GM20431 (cell line): ENCODE measurements around the gene STK39.
"Not testable (repeated sequence)": the region's sequence is repeated elsewhere in the genome, so short reads cannot be mapped to it uniquely, and the experiment has no call there.

ENCODE experiments used
- in situ Hi-C: fragments of 300-500 bp; cut with MseI, MboI; formaldehyde crosslinking; loops from one replicate; pipeline ENCODE4 v1.15.0; 2020; ENCODE audit warnings: low sequenced_read_pairs; ENCODE audit not compliant: unreplicated experiment

Gene STK39

GRCh38 chr2:168143813-168144212, 103.6 kb downstream of the STK39 start:
- in situ Hi-C loops = no loop called here

GRCh38 chr2:168140892-168141291, 106.5 kb downstream of the STK39 start:
- in situ Hi-C loops = no loop called here

GRCh38 chr2:168139852-168140251, 107.5 kb downstream of the STK39 start:
- in situ Hi-C loops = no loop called here

GRCh38 chr2:168138901-168139300, 108.5 kb downstream of the STK39 start:
- in situ Hi-C loops = no loop called here

GRCh38 chr2:168138374-168138773, 109.0 kb downstream of the STK39 start:
- in situ Hi-C loops = no loop called here

- in situ Hi-C loops = no loop called here
These were observed 109.8 kb downstream of the STK39 start for GRCh38 chr2:168137510-168138180.

GRCh38 chr2:168136392-168136977, 110.9 kb downstream of the STK39 start:
- in situ Hi-C loops = no loop called here

GRCh38 chr2:168135630-168136029, 111.8 kb downstream of the STK39 start:
- in situ Hi-C loops = no loop called here

GRCh38 chr2:168135121-168135520, 112.3 kb downstream of the STK39 start:
- in situ Hi-C loops = no loop called here

- in situ Hi-C loops = no loop called here
These were observed 112.9 kb downstream of the STK39 start for GRCh38 chr2:168134485-168134884.

- in situ Hi-C loops = no loop called here
These were observed 115.0 kb downstream of the STK39 start for GRCh38 chr2:168132389-168132788.

GRCh38 chr2:168130346-168130745, 117.0 kb downstream of the STK39 start:
- in situ Hi-C loops = no loop called here

GRCh38 chr2:168127371-168127770, 120.0 kb downstream of the STK39 start:
- in situ Hi-C loops = no loop called here

- in situ Hi-C loops = not testable (repeated sequence)
These were observed 125.2 kb downstream of the STK39 start for GRCh38 chr2:168122210-168122609.

- in situ Hi-C loops = no loop called here
These were observed 126.7 kb downstream of the STK39 start for GRCh38 chr2:168120730-168121129.

- in situ Hi-C loops = no loop called here
These were observed 127.1 kb downstream of the STK39 start for GRCh38 chr2:168120310-168120709.

GRCh38 chr2:168119515-168120141, 127.8 kb downstream of the STK39 start:
- in situ Hi-C loops = loop anchor here (10.0 kb wide), 1 partner anchor 1585 kb away; no protein-coding TSS in a partner anchor

- in situ Hi-C loops = loop anchor here (10.0 kb wide), 1 partner anchor 1584 kb away; no protein-coding TSS in a partner anchor
These were observed 128.5 kb downstream of the STK39 start for GRCh38 chr2:168118733-168119514.

- in situ Hi-C loops = loop anchor here (10.0 kb wide), 1 partner anchor 1582 kb away; no protein-coding TSS in a partner anchor
These were observed 130.9 kb downstream of the STK39 start for GRCh38 chr2:168116448-168116847.

- in situ Hi-C loops = loop anchor here (10.0 kb wide), 1 partner anchor 1580 kb away; no protein-coding TSS in a partner anchor
These were observed 132.8 kb downstream of the STK39 start for GRCh38 chr2:168114619-168115018.
